Skeletal muscle satellite cell (primary cell): ENCODE results near the gene LMF1.

Experiments
- H3K27me3 ChIP-seq: 2 replicates; pipeline ENCODE4 v1.7.0; 2013; ENCODE audit warnings: low read length; ENCODE audit not compliant: control insufficient read depth, insufficient read depth
- H3K36me3 ChIP-seq: 2 replicates; pipeline ENCODE4 v1.7.0; 2013; ENCODE audit warnings: mild to moderate bottlenecking, control low read depth, low read length; ENCODE audit not compliant: insufficient read depth
- H3K4me1 ChIP-seq: 2 replicates; pipeline ENCODE4 v1.7.0; 2013; ENCODE audit warnings: low read length; ENCODE audit not compliant: control insufficient read depth, insufficient read depth
- H3K4me2 ChIP-seq: 2 replicates; pipeline ENCODE4 v1.7.0; 2013; ENCODE audit warnings: mild to moderate bottlenecking, low read length
- H3K4me3 ChIP-seq: 2 replicates; pipeline ENCODE4 v1.7.0; 2013; ENCODE audit warnings: low read length
- H3K9ac ChIP-seq: 2 replicates; pipeline ENCODE4 v1.7.0; 2013; ENCODE audit warnings: mild to moderate bottlenecking, low read depth, low read length, moderate library complexity
- H3K9me3 ChIP-seq: replicated peaks from 2 replicates; pipeline ENCODE4 v1.7.0; 2013; ENCODE audit warnings: mild to moderate bottlenecking, control low read depth, low read length

Gene LMF1

GRCh38 chr16:920051-920681 lies 50.6 kb downstream of the LMF1 start:
- no peaks in the 10 kb centered on the region for H3K27me3 ChIP-seq
- H3K4me1 ChIP-seq: peaks cover 18% of the 10 kb centered on the region
- peak overlapping the region; percentile 4 for H3K4me3 ChIP-seq
- H3K4me2 ChIP-seq: peak overlapping the region; percentile 32
- H3K9ac ChIP-seq: peak overlapping the region; percentile 30
- H3K36me3 ChIP-seq: peaks cover 2% of the 10 kb centered on the region
- no peaks in the 10 kb centered on the region for H3K9me3 ChIP-seq

- Histone ChIP-seq H3K4me1 (peaks cover 18% of the 10 kb centered on the region), H3K27me3 (no peaks in the 10 kb centered on the region), H3K4me2 (no peak overlapping the region), H3K4me3 (no peak overlapping the region), H3K9me3 (no peaks in the 10 kb centered on the region), H3K36me3 (peaks cover 2% of the 10 kb centered on the region), H3K9ac (peak overlapping the region; percentile 30)
Observed at GRCh38 chr16:919658-920050, 51.1 kb downstream of the LMF1 start.

- Histone ChIP-seq H3K4me1 (peaks cover 18% of the 10 kb centered on the region), H3K27me3 (no peaks in the 10 kb centered on the region), H3K4me2 (no peak overlapping the region), H3K4me3 (no peak overlapping the region), H3K36me3 (peaks cover 2% of the 10 kb centered on the region), H3K9ac (no peak overlapping the region), H3K9me3 (no peaks in the 10 kb centered on the region)
Observed at GRCh38 chr16:918741-919657, 51.8 kb downstream of the LMF1 start.

- no peak overlapping the region for H3K9ac ChIP-seq
- peaks cover 18% of the 10 kb centered on the region for H3K4me1 ChIP-seq
- H3K4me2 ChIP-seq: no peak overlapping the region
- no peak overlapping the region for H3K4me3 ChIP-seq
- peaks cover 2% of the 10 kb centered on the region for H3K36me3 ChIP-seq
- H3K27me3 ChIP-seq: peaks cover 3% of the 10 kb centered on the region
- H3K9me3 ChIP-seq: no peaks in the 10 kb centered on the region
Observed at GRCh38 chr16:918068-918467, 52.7 kb downstream of the LMF1 start.

- H3K9ac ChIP-seq: no peak overlapping the region
- peaks cover 2% of the 10 kb centered on the region for H3K36me3 ChIP-seq
- H3K4me3 ChIP-seq: no peak overlapping the region
- H3K27me3 ChIP-seq: peaks cover 3% of the 10 kb centered on the region
- no peaks in the 10 kb centered on the region for H3K9me3 ChIP-seq
- H3K4me2 ChIP-seq: no peak overlapping the region
- peaks cover 18% of the 10 kb centered on the region for H3K4me1 ChIP-seq
Observed at GRCh38 chr16:917591-918061, 53.2 kb downstream of the LMF1 start.

- H3K4me3 ChIP-seq: no peak overlapping the region
- H3K4me2 ChIP-seq: no peak overlapping the region
- H3K9me3 ChIP-seq: no peaks in the 10 kb centered on the region
- no peaks in the 10 kb centered on the region for H3K36me3 ChIP-seq
- peaks cover 3% of the 10 kb centered on the region for H3K27me3 ChIP-seq
- no peak overlapping the region for H3K9ac ChIP-seq
- H3K4me1 ChIP-seq: peaks cover 16% of the 10 kb centered on the region
Observed at GRCh38 chr16:916035-916799, 54.6 kb downstream of the LMF1 start.

- peaks cover 3% of the 10 kb centered on the region for H3K27me3 ChIP-seq
- H3K4me3 ChIP-seq: no peak overlapping the region
- peaks cover 9% of the 10 kb centered on the region for H3K4me1 ChIP-seq
- no peaks in the 10 kb centered on the region for H3K9me3 ChIP-seq
- no peaks in the 10 kb centered on the region for H3K36me3 ChIP-seq
- H3K9ac ChIP-seq: no peak overlapping the region
- no peak overlapping the region for H3K4me2 ChIP-seq
Observed at GRCh38 chr16:915546-915945, 55.2 kb downstream of the LMF1 start.

- no peak overlapping the region for H3K4me2 ChIP-seq
- H3K4me3 ChIP-seq: no peak overlapping the region
- peaks cover 3% of the 10 kb centered on the region for H3K36me3 ChIP-seq
- no peaks in the 10 kb centered on the region for H3K9me3 ChIP-seq
- no peak overlapping the region for H3K9ac ChIP-seq
- no peaks in the 10 kb centered on the region for H3K4me1 ChIP-seq
- peaks cover 3% of the 10 kb centered on the region for H3K27me3 ChIP-seq
Observed at GRCh38 chr16:914440-914839, 56.3 kb downstream of the LMF1 start.

GRCh38 chr16:913817-914439 lies 56.9 kb downstream of the LMF1 start:
- Histone ChIP-seq H3K4me2 (no peak overlapping the region), H3K4me1 (no peaks in the 10 kb centered on the region), H3K9me3 (no peaks in the 10 kb centered on the region), H3K4me3 (no peak overlapping the region), H3K36me3 (peaks cover 5% of the 10 kb centered on the region), H3K27me3 (peaks cover 3% of the 10 kb centered on the region), H3K9ac (no peak overlapping the region)

GRCh38 chr16:912684-913613 lies 57.8 kb downstream of the LMF1 start:
- peaks cover 5% of the 10 kb centered on the region for H3K36me3 ChIP-seq
- H3K4me1 ChIP-seq: no peaks in the 10 kb centered on the region
- H3K9me3 ChIP-seq: no peaks in the 10 kb centered on the region
- no peak overlapping the region for H3K9ac ChIP-seq
- H3K27me3 ChIP-seq: peaks cover 3% of the 10 kb centered on the region
- H3K4me3 ChIP-seq: no peak overlapping the region
- no peak overlapping the region for H3K4me2 ChIP-seq
